Vein endothelial cell (primary cell): ENCODE data around the gene SNX12. TPM values are rescaled to one million over a fixed set of nuclear protein-coding genes. Genes with fewer than 3 reads are reported as not detected.

ENCODE experiments used
- small RNA-seq: library from RNA; depleted of rRNA; stranded (forward); fragments of <200 nt; gene quantifications from one replicate; pipeline ENCODE3, GENCODE V24; 2012
- total RNA-seq: library from RNA; depleted of rRNA; stranded (reverse); fragments of >200 nt; gene quantifications from 2 replicates; pipeline ENCODE4 v1.2.3, GENCODE V29; 2012

The SNX12 gene
- total RNA-seq: 70.6 and 89.8 TPM in 2 replicates

DNA sequence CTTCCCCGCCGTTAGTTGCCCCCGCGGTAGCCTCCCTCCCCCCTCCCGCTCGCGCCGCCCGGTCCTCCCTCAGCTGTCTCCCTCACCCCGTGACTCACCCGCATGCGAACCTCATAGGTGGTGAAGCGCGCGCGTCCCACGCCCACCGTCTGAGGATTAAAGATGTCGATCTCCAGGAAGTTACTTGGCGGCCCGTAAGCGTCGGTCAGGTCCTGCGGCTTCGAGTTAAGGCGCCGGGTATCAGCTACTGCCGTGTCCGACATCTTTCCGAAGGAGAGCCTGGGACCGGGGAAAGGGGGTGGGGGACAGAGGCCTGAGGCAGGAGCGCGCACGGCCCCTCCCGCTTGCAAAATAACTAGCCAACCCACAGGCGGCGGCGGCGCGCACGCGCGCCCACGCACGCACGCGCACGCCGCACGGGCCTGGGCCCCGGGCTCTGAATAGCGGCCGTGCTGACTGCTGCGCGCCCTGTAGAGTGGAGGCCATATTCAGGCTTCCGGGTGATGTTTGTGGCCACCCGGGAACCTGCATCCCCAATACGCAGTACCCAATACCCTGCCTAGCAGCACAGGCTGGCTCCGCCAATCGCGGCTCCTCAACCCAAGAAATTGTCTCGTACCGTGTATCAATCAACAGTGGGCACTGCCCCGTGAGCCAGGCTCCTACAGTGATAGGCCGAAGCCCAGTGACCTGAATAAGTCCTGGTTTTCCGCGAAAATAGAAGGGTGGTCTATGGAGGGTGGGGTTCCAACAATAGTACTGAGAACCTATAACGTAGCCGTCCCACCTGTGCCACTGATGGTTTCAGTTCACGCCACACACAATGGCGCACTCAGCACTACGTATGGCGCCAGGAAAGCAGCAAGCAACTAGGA, at the start of gene SNX12:
Gene SNX12 (minus strand): TSS at position 291 of the 875 bp plus-strand sequence. CDS start 28 bp downstream, at position 263.

DNA sequence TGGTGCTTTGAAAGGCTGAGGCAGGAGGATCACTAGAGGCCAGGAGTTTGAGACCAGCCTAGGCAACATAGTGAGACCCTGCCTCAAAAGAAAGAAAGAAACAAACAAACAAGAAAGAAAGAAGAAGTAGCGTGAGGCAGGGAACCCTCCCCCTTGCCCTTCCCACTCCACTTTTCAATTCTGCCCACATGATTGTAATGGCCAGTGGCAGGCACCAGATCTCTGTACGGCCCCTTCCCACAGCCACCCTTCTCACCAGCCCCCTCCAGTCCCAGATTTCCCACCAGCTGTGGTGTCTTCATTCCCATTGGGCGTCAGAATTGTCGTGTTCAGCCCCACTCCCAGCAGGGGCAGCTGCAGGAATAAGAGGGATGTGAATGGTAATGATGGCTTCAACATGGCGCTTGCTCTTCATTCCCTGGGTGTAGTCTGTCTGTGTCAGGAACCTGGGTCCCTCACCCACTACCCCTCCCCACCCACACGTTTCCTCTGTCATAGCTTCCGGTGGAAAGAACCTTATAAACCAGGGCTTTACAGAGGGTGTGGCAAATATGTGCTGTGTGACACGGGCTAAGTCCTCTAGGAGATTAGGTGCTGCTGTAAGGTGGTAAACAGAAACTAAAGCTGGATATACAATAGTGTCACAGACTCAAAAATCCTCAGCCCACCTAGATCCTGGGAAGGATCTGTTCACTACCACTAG, 43.2 kb upstream of the SNX12 start, which contains the start of gene IL2RG:
Gene IL2RG (minus strand): TSS at position 437 of the 703 bp plus-strand sequence. CDS start 38 bp downstream, at position 399.

DNA sequence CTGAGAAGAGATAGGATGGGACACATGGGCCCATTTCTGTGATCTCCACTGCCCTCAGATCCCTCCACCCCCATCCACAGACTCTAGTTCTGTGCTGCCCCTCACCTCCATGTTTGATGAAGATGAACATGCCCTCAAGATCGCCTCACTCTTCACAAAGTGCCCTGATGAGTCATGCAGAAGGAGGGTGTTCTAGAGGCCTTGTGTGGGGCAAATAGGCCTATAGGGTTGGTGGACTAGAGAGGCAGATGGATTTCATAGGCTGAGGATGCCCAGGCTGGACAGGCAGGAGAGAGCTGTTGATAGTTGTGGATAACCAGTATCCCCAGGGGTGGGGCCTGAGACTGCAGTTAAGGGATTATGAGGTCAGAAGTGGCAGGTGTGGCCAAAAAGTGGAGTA, 38.3 kb upstream of the SNX12 start, which contains the start of gene CXorf65:
Gene CXorf65 (minus strand): TSS at position 314 of the 400 bp plus-strand sequence. CDS start 184 bp downstream, at position 130.

DNA sequence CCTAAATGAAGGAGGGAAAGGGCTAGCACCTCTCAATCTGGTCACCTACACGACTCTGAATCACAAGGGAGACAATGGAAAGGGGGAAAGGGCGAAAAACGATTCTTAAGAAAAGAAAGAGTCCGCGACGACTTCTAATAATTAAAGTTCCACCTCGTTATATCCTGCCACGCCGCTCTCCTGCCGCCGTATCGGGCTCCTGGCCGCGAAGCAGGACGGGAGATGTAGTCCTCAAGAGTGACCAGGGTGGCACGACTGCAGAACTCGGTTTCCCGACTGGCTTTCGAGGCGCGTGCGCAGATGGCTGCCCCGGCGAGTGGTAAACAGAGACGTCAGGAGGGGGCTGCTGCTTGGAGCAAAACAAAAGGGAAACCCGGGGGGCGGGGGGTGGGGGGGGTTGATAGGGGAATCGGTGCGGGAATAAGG, 27.4 kb upstream of the SNX12 start, which contains the start of gene FOXO4:
Gene FOXO4 (plus strand): TSS at position 297 of the 426 bp plus-strand sequence. CDS start 678 bp downstream, outside the sequence.

Small RNA genes lying within 50 kb of the gene (small RNA-seq; reads per million reads assigned to genes)
- not detected for gene CXorf65
- 0.24 reads per million for gene RNU1-56P

Other genes with a start within 250 kb of the SNX12 start
- not detected in 2 replicates for gene TEX11, start 159.6 kb downstream of the SNX12 start, total RNA-seq
- gene SLC7A3, start 137.2 kb downstream of the SNX12 start, total RNA-seq: not detected in 2 replicates
- gene FOXO4, start 27.5 kb upstream of the SNX12 start, total RNA-seq: 4.6 and 5.9 TPM in 2 replicates
- gene CXorf65, start 38.4 kb upstream of the SNX12 start, total RNA-seq: not detected in 2 replicates
- gene IL2RG, start 43.2 kb upstream of the SNX12 start, total RNA-seq: 0.19 TPM in 1 of 2 replicates, not detected in the other
- 44.5 and 47.7 TPM in 2 replicates for gene MED12, start 50.3 kb upstream of the SNX12 start, total RNA-seq
- gene NLGN3, start 76.5 kb upstream of the SNX12 start, total RNA-seq: 0.19 and 0.33 TPM in 2 replicates
- not detected in 2 replicates for gene GJB1, start 154.9 kb upstream of the SNX12 start, total RNA-seq
- 26.1 and 32.7 TPM in 2 replicates for gene ZMYM3, start 185.8 kb upstream of the SNX12 start, total RNA-seq
- gene NONO, start 215.3 kb upstream of the SNX12 start, total RNA-seq: 450 and 541 TPM in 2 replicates
- gene ITGB1BP2, start 233.4 kb upstream of the SNX12 start, total RNA-seq: 2.0 and 2.7 TPM in 2 replicates